Measurements from ENCODE around the gene CFB.
"Not testable (repeated sequence)": the region's sequence is repeated elsewhere in the genome, so short reads cannot be mapped to it uniquely, and the experiment has no call there.

Gene CFB

GRCh38 chr6:31928672-31928939 is 17.3 kb upstream of the CFB start:
- Histone ChIP-seq H3K27ac (ENCODE audit: insufficient read depth, low read depth, low read length, poor library complexity, severe bottlenecking) (no peak overlapping the region), H3K9me3 (ENCODE audit: control insufficient read depth, low read length) (no peaks in the 10 kb centered on the region), H3K36me3 (ENCODE audit: control insufficient read depth, insufficient read depth, low read length) (no peaks in the 10 kb centered on the region), H3K4me3 (ENCODE audit: insufficient read depth, low read depth, low read length) (no peak overlapping the region), H3K27me3 (ENCODE audit: control insufficient read depth, insufficient read depth, low read length, poor library complexity, severe bottlenecking) (peaks cover 3% of the 10 kb centered on the region), H3K4me1 (ENCODE audit: control insufficient read depth, insufficient read depth, low read length) (no peaks in the 10 kb centered on the region)
- WGBS, 2 experiments, result 92% methylated on average over 9 of the region's 9 CpGs

- H3K4me3 ChIP-seq (ENCODE audit: insufficient read depth, low read depth, low read length), result no peak overlapping the region
- WGBS, 2 experiments, result 96 to 100% methylated on average over 1 of the region's 1 CpG
Measured at GRCh38 chr6:31930962-31931361, 14.9 kb upstream of the CFB start.

GRCh38 chr6:31932137-31932536 is 13.8 kb upstream of the CFB start:
- not testable (repeated sequence) for H3K9me3 ChIP-seq (ENCODE audit: control insufficient read depth, low read length); H3K4me3 ChIP-seq (ENCODE audit: insufficient read depth, low read depth, low read length); H3K27me3 ChIP-seq (ENCODE audit: control insufficient read depth, insufficient read depth, low read length, poor library complexity, severe bottlenecking); H3K4me1 ChIP-seq (ENCODE audit: control insufficient read depth, insufficient read depth, low read length); H3K36me3 ChIP-seq (ENCODE audit: control insufficient read depth, insufficient read depth, low read length); H3K27ac ChIP-seq (ENCODE audit: insufficient read depth, low read depth, low read length, poor library complexity, severe bottlenecking)
- 96 to 98% methylated on average over 32 of the region's 32 CpGs for WGBS, 2 experiments

More at GRCh38 chr6:31930962-31931361, 14.9 kb upstream of the CFB start:
- Histone ChIP-seq H3K36me3 (ENCODE audit: control insufficient read depth, insufficient read depth, low read length) (no peaks in the 10 kb centered on the region), H3K27ac (ENCODE audit: insufficient read depth, low read depth, low read length, poor library complexity, severe bottlenecking) (no peak overlapping the region), H3K4me1 (ENCODE audit: control insufficient read depth, insufficient read depth, low read length) (no peaks in the 10 kb centered on the region), H3K9me3 (ENCODE audit: control insufficient read depth, low read length) (no peaks in the 10 kb centered on the region), H3K27me3 (ENCODE audit: control insufficient read depth, insufficient read depth, low read length, poor library complexity, severe bottlenecking) (no peaks in the 10 kb centered on the region)

- whole genome bisulfite sequencing, 2 experiments, result 90 to 94% methylated on average over 19 of the region's 19 CpGs
- Histone ChIP-seq H3K27ac (ENCODE audit: insufficient read depth, low read depth, low read length, poor library complexity, severe bottlenecking) (no peak overlapping the region), H3K9me3 (ENCODE audit: control insufficient read depth, low read length) (no peaks in the 10 kb centered on the region), H3K27me3 (ENCODE audit: control insufficient read depth, insufficient read depth, low read length, poor library complexity, severe bottlenecking) (no peaks in the 10 kb centered on the region), H3K4me3 (ENCODE audit: insufficient read depth, low read depth, low read length) (no peak overlapping the region), H3K4me1 (ENCODE audit: control insufficient read depth, insufficient read depth, low read length) (no peaks in the 10 kb centered on the region), H3K36me3 (ENCODE audit: control insufficient read depth, insufficient read depth, low read length) (no peaks in the 10 kb centered on the region)
Measured at GRCh38 chr6:31933537-31933936, 12.4 kb upstream of the CFB start.

- Histone ChIP-seq H3K4me3 (ENCODE audit: insufficient read depth, low read depth, low read length) (no peak overlapping the region), H3K27ac (ENCODE audit: insufficient read depth, low read depth, low read length, poor library complexity, severe bottlenecking) (no peak overlapping the region), H3K9me3 (ENCODE audit: control insufficient read depth, low read length) (no peaks in the 10 kb centered on the region), H3K4me1 (ENCODE audit: control insufficient read depth, insufficient read depth, low read length) (no peaks in the 10 kb centered on the region), H3K36me3 (ENCODE audit: control insufficient read depth, insufficient read depth, low read length) (no peaks in the 10 kb centered on the region), H3K27me3 (ENCODE audit: control insufficient read depth, insufficient read depth, low read length, poor library complexity, severe bottlenecking) (no peaks in the 10 kb centered on the region)
- 89 to 96% methylated on average over 3 of the region's 3 CpGs for WGBS, 2 experiments
Measured at GRCh38 chr6:31935021-31935420, 10.9 kb upstream of the CFB start.

GRCh38 chr6:31935823-31936222 is 10.1 kb upstream of the CFB start:
- Histone ChIP-seq H3K4me1 (ENCODE audit: control insufficient read depth, insufficient read depth, low read length) (no peaks in the 10 kb centered on the region), H3K27me3 (ENCODE audit: control insufficient read depth, insufficient read depth, low read length, poor library complexity, severe bottlenecking) (no peaks in the 10 kb centered on the region), H3K4me3 (ENCODE audit: insufficient read depth, low read depth, low read length) (no peak overlapping the region), H3K36me3 (ENCODE audit: control insufficient read depth, insufficient read depth, low read length) (no peaks in the 10 kb centered on the region), H3K27ac (ENCODE audit: insufficient read depth, low read depth, low read length, poor library complexity, severe bottlenecking) (no peak overlapping the region), H3K9me3 (ENCODE audit: control insufficient read depth, low read length) (no peaks in the 10 kb centered on the region)
- WGBS, 2 experiments, result 86 to 88% methylated on average over 9 of the region's 9 CpGs

- no peak overlapping the region for H3K4me3 ChIP-seq (ENCODE audit: insufficient read depth, low read depth, low read length)
- no peaks in the 10 kb centered on the region for H3K36me3 ChIP-seq (ENCODE audit: control insufficient read depth, insufficient read depth, low read length)
- WGBS, 2 experiments, result 47 to 55% methylated on average over 6 of the region's 6 CpGs
- H3K27ac ChIP-seq (ENCODE audit: insufficient read depth, low read depth, low read length, poor library complexity, severe bottlenecking), result no peak overlapping the region
- H3K4me1 ChIP-seq (ENCODE audit: control insufficient read depth, insufficient read depth, low read length), result peaks cover 1% of the 10 kb centered on the region
- H3K9me3 ChIP-seq (ENCODE audit: control insufficient read depth, low read length), result no peaks in the 10 kb centered on the region
- no peaks in the 10 kb centered on the region for H3K27me3 ChIP-seq (ENCODE audit: control insufficient read depth, insufficient read depth, low read length, poor library complexity, severe bottlenecking)
Measured at GRCh38 chr6:31940256-31940664, 5.6 kb upstream of the CFB start.

GRCh38 chr6:31943742-31944141 is 2.2 kb upstream of the CFB start:
- H3K9me3 ChIP-seq (ENCODE audit: control insufficient read depth, low read length), result no peaks in the 10 kb centered on the region
- 84 to 89% methylated on average over 3 of the region's 3 CpGs for WGBS, 2 experiments

GRCh38 chr6:31945154-31945506 is 765 bp upstream of the CFB start:
- no peaks in the 10 kb centered on the region for H3K36me3 ChIP-seq (ENCODE audit: control insufficient read depth, insufficient read depth, low read length)
- no peak overlapping the region for H3K27ac ChIP-seq (ENCODE audit: insufficient read depth, low read depth, low read length, poor library complexity, severe bottlenecking)
- peaks cover 8% of the 10 kb centered on the region for H3K4me1 ChIP-seq (ENCODE audit: control insufficient read depth, insufficient read depth, low read length)
- no peaks in the 10 kb centered on the region for H3K9me3 ChIP-seq (ENCODE audit: control insufficient read depth, low read length)
- WGBS, 2 experiments, result 89 to 91% methylated on average over 9 of the region's 9 CpGs
- H3K4me3 ChIP-seq (ENCODE audit: insufficient read depth, low read depth, low read length), result no peak overlapping the region
- H3K27me3 ChIP-seq (ENCODE audit: control insufficient read depth, insufficient read depth, low read length, poor library complexity, severe bottlenecking), result no peaks in the 10 kb centered on the region

More at GRCh38 chr6:31943742-31944141, 2.2 kb upstream of the CFB start:
- no peak overlapping the region for H3K4me3 ChIP-seq (ENCODE audit: insufficient read depth, low read depth, low read length)
- peaks cover 8% of the 10 kb centered on the region for H3K4me1 ChIP-seq (ENCODE audit: control insufficient read depth, insufficient read depth, low read length)
- no peaks in the 10 kb centered on the region for H3K36me3 ChIP-seq (ENCODE audit: control insufficient read depth, insufficient read depth, low read length)
- no peaks in the 10 kb centered on the region for H3K27me3 ChIP-seq (ENCODE audit: control insufficient read depth, insufficient read depth, low read length, poor library complexity, severe bottlenecking)
- H3K27ac ChIP-seq (ENCODE audit: insufficient read depth, low read depth, low read length, poor library complexity, severe bottlenecking), result no peak overlapping the region

- Histone ChIP-seq H3K4me1 (ENCODE audit: control insufficient read depth, insufficient read depth, low read length) (peaks cover 8% of the 10 kb centered on the region), H3K9me3 (ENCODE audit: control insufficient read depth, low read length) (no peaks in the 10 kb centered on the region), H3K27me3 (ENCODE audit: control insufficient read depth, insufficient read depth, low read length, poor library complexity, severe bottlenecking) (no peaks in the 10 kb centered on the region), H3K36me3 (ENCODE audit: control insufficient read depth, insufficient read depth, low read length) (peaks cover 1% of the 10 kb centered on the region), H3K4me3 (ENCODE audit: insufficient read depth, low read depth, low read length) (no peak overlapping the region), H3K27ac (ENCODE audit: insufficient read depth, low read depth, low read length, poor library complexity, severe bottlenecking) (no peak overlapping the region)
- 89 to 92% methylated on average over 11 of the region's 11 CpGs for WGBS, 2 experiments
Measured at GRCh38 chr6:31946370-31946885, 533 bp downstream of the CFB start.

- no peak overlapping the region for H3K27ac ChIP-seq (ENCODE audit: insufficient read depth, low read depth, low read length, poor library complexity, severe bottlenecking)
- H3K4me3 ChIP-seq (ENCODE audit: insufficient read depth, low read depth, low read length), result no peak overlapping the region
- peaks cover 9% of the 10 kb centered on the region for H3K36me3 ChIP-seq (ENCODE audit: control insufficient read depth, insufficient read depth, low read length)
- H3K27me3 ChIP-seq (ENCODE audit: control insufficient read depth, insufficient read depth, low read length, poor library complexity, severe bottlenecking), result no peaks in the 10 kb centered on the region
- H3K9me3 ChIP-seq (ENCODE audit: control insufficient read depth, low read length), result no peaks in the 10 kb centered on the region
- peaks cover 8% of the 10 kb centered on the region for H3K4me1 ChIP-seq (ENCODE audit: control insufficient read depth, insufficient read depth, low read length)
- WGBS, 2 experiments, result 88 to 90% methylated on average over 24 of the region's 24 CpGs
Measured at GRCh38 chr6:31947070-31947675, 1.3 kb downstream of the CFB start.

Measured in ectodermal cell (in vitro differentiated cells).